IMR-90 (cell line): Measurements from ENCODE around the gene CTTN. TPM values are rescaled to one million over a fixed set of nuclear protein-coding genes. Genes with fewer than 3 reads are reported as not detected.

ENCODE experiments used
- ATAC-seq: fragments of 200-7000 bp; cut with Tn5 transposase; 2 replicates; pipeline ENCODE4 v1.9.1; 2020; ENCODE audit warnings: low read depth, mild to moderate bottlenecking, moderate library complexity
- BruUV-seq: library from RNA; stranded (reverse); fragments of 400-500 nt; replicated peaks from 2 replicates; lab custom pipeline; 2021; lab: Mats Ljungman, UMichigan
- CTCF ChIA-PET: fragments of 300-600 bp; formaldehyde crosslinking; extraction: SDS; loops from one replicate; lab custom pipeline; 2021; ENCODE audit warnings: antibody characterized with exemption; lab: Yijun Ruan, JAX
- POLR2A ChIA-PET: fragments of 300-600 bp; sonication (Branson Sonifier 250); formaldehyde crosslinking; loops from one replicate; lab custom pipeline; 2022; ENCODE audit warnings: antibody characterized with exemption; ENCODE audit not compliant: unreplicated experiment; lab: Charles Lee
- DNase-seq: peaks from one replicate; pipeline ENCODE4 v3.0.0; 2013
- H2AFZ ChIP-seq: replicated peaks from 2 replicates; pipeline ENCODE3; 2013; ENCODE audit warnings: low read length, mild to moderate bottlenecking; ENCODE audit not compliant: poor library complexity
- H2AK5ac ChIP-seq: 2 replicates; pipeline ENCODE4 v1.6.1; 2013; ENCODE audit warnings: low read depth, low read length, inconsistent platforms
- H2AK9ac ChIP-seq: replicated peaks from 2 replicates; pipeline ENCODE3; 2013; ENCODE audit warnings: mild to moderate bottlenecking, low read depth, low read length, moderate library complexity; ENCODE audit not compliant: poor library complexity
- H2BK120ac ChIP-seq: 2 replicates; pipeline ENCODE4 v1.6.1; 2013; ENCODE audit warnings: low read depth, low read length, inconsistent platforms
- H2BK15ac ChIP-seq: 3 replicates; pipeline ENCODE4 v1.6.1; 2013; ENCODE audit warnings: low read depth, low read length, inconsistent platforms
- H2BK20ac ChIP-seq: 2 replicates; pipeline ENCODE4 v1.6.1; 2013; ENCODE audit warnings: low read depth, mild to moderate bottlenecking, inconsistent platforms, low read length, moderate library complexity
- H2BK5ac ChIP-seq: 2 replicates; pipeline ENCODE4 v1.6.1; 2013; ENCODE audit warnings: mild to moderate bottlenecking, low read depth, low read length, inconsistent platforms; ENCODE audit not compliant: poor library complexity, severe bottlenecking
- H3K14ac ChIP-seq: replicated peaks from 2 replicates; pipeline ENCODE4 v1.6.1; 2013; ENCODE audit warnings: low read depth, low read length, inconsistent platforms
- H3K18ac ChIP-seq: 2 replicates; pipeline ENCODE4 v1.6.1; 2013; ENCODE audit warnings: low read depth, low read length, control low read depth
- H3K23ac ChIP-seq: 2 replicates; pipeline ENCODE4 v1.6.1; 2013; ENCODE audit warnings: low read depth, low read length, inconsistent platforms
- H3K27ac ChIP-seq: 2 replicates; pipeline ENCODE4 v1.5.1; 2013; ENCODE audit warnings: mild to moderate bottlenecking, control low read depth, low read length; ENCODE audit not compliant: insufficient read depth
- H3K27me3 ChIP-seq: 2 replicates; pipeline ENCODE4 v1.6.1; 2013; ENCODE audit warnings: low read length; ENCODE audit not compliant: control insufficient read depth, insufficient read depth
- H3K36me3 ChIP-seq: 2 replicates; pipeline ENCODE4 v1.6.1; 2013; ENCODE audit warnings: low read length, mixed read lengths; ENCODE audit not compliant: control insufficient read depth, insufficient read depth
- H3K4ac ChIP-seq: 2 replicates; pipeline ENCODE4 v1.6.1; 2013; ENCODE audit warnings: low read depth, low read length, inconsistent platforms
- H3K4me1 ChIP-seq: 2 replicates; pipeline ENCODE4 v1.6.1; 2013; ENCODE audit warnings: low read length, mixed read lengths; ENCODE audit not compliant: control insufficient read depth, insufficient read depth
- H3K4me2 ChIP-seq: 2 replicates; pipeline ENCODE4 v1.6.1; 2013; ENCODE audit warnings: low read depth, mild to moderate bottlenecking, control low read depth, low read length, moderate library complexity
- H3K4me3 ChIP-seq: 2 replicates; pipeline ENCODE4 v1.5.1; 2013; ENCODE audit warnings: low read depth, mild to moderate bottlenecking, control low read depth, low read length, moderate library complexity; ENCODE audit not compliant: insufficient read depth
- H3K56ac ChIP-seq: 2 replicates; pipeline ENCODE4 v1.6.1; 2013; ENCODE audit warnings: low read length, inconsistent platforms; ENCODE audit not compliant: insufficient read depth; ENCODE audit errors: extremely low read depth
- H3K79me1 ChIP-seq, 2 experiments: 2 replicates each; pipeline ENCODE4 v1.6.1; 2013; ENCODE audit warnings: low read length in 2 of 2, inconsistent platforms in 1 of 2, low read depth in 1 of 2
- H3K9ac ChIP-seq: 2 replicates; pipeline ENCODE4 v1.6.1; 2013; ENCODE audit warnings: low read depth, low read length, control low read depth
- H3K9me1 ChIP-seq: 2 replicates; pipeline ENCODE4 v1.6.1; 2013; ENCODE audit warnings: low read length, inconsistent platforms; ENCODE audit not compliant: insufficient read depth
- H3K9me3 ChIP-seq: 2 replicates; pipeline ENCODE4 v1.6.1; 2013; ENCODE audit warnings: low read length; ENCODE audit not compliant: control insufficient read depth, insufficient read depth
- H4K20me1 ChIP-seq: 2 replicates; pipeline ENCODE4 v1.6.1; 2013; ENCODE audit warnings: low read length, inconsistent platforms; ENCODE audit not compliant: insufficient read depth
- H4K5ac ChIP-seq: 2 replicates; pipeline ENCODE4 v1.6.1; 2013; ENCODE audit warnings: mild to moderate bottlenecking, low read depth, low read length, control low read depth
- H4K8ac ChIP-seq, 2 experiments: 2 replicates each; pipeline ENCODE4 v1.6.1; 2013; ENCODE audit warnings: low read depth in 2 of 2, low read length in 2 of 2, control low read depth in 1 of 2, inconsistent platforms in 1 of 2
- H4K91ac ChIP-seq: 2 replicates; pipeline ENCODE4 v1.6.1; 2013; ENCODE audit warnings: low read depth, low read length, inconsistent platforms; ENCODE audit not compliant: insufficient read depth
- BHLHE40 ChIP-seq: fragments of 150-350 bp; IDR thresholded peaks from 2 replicates; pipeline ENCODE4 v1.6.1; 2016; ENCODE audit warnings: mild to moderate bottlenecking, low read depth, low read length
- CEBPB ChIP-seq: IDR thresholded peaks from 2 replicates; pipeline ENCODE4 v1.6.1; 2012; ENCODE audit warnings: low read depth, low read length, improper control_type of control experiment
- CHD1 ChIP-seq: IDR thresholded peaks from 2 replicates; pipeline ENCODE4 v1.6.1; 2012; ENCODE audit warnings: low read depth, low read length, improper control_type of control experiment
- FOS ChIP-seq: fragments of 150-350 bp; IDR thresholded peaks from 2 replicates; pipeline ENCODE4 v1.6.1; 2016; ENCODE audit warnings: low read depth, low read length
- MAFK ChIP-seq: IDR thresholded peaks from 2 replicates; pipeline ENCODE4 v1.6.1; 2012; ENCODE audit warnings: low read depth, low read length, improper control_type of control experiment
- MAZ ChIP-seq: IDR thresholded peaks from 2 replicates; pipeline ENCODE4 v1.6.1; 2012; ENCODE audit warnings: low read depth, mild to moderate bottlenecking, low read length, improper control_type of control experiment, moderate library complexity, borderline replicate concordance
- MXI1 ChIP-seq: IDR thresholded peaks from 2 replicates; pipeline ENCODE4 v1.6.1; 2012; ENCODE audit warnings: low read depth, mild to moderate bottlenecking, low read length, moderate library complexity, borderline replicate concordance
- NFE2L2 ChIP-seq: fragments of 150-350 bp; IDR thresholded peaks from 2 replicates; pipeline ENCODE4 v1.6.1; 2016; ENCODE audit warnings: low read depth, mild to moderate bottlenecking, low read length
- POLR2A ChIP-seq: IDR thresholded peaks from 2 replicates; pipeline ENCODE4 v1.6.1; 2012; ENCODE audit warnings: mild to moderate bottlenecking, low read depth, low read length
- RAD21 ChIP-seq: IDR thresholded peaks from 2 replicates; pipeline ENCODE4 v1.6.1; 2012; ENCODE audit warnings: low read length, improper control_type of control experiment
- RCOR1 ChIP-seq: IDR thresholded peaks from 2 replicates; pipeline ENCODE4 v1.6.1; 2012; ENCODE audit warnings: mild to moderate bottlenecking, low read length, improper control_type of control experiment; ENCODE audit not compliant: insufficient replicate concordance
- RFX5 ChIP-seq: IDR thresholded peaks from 2 replicates; pipeline ENCODE4 v1.8.0; 2012; ENCODE audit warnings: low read depth, mild to moderate bottlenecking, low read length, moderate library complexity
- SMC3 ChIP-seq: fragments of 150-350 bp; IDR thresholded peaks from 2 replicates; pipeline ENCODE4 v1.6.1; 2016; ENCODE audit warnings: low read depth, mild to moderate bottlenecking, antibody characterized with exemption, low read length, moderate library complexity
- WGBS, 2 experiments: methylation state at CpG; one replicate each; pipeline versions ENCODE4 v1.1.5 to v1.1.7; 2013; ENCODE audit warnings: missing lambda C conversion rate in 2 of 2; ENCODE audit not compliant: insufficient read length in 1 of 2; ENCODE audit errors: extremely low coverage in 2 of 2; 5-methylcytosine and 5-hydroxymethylcytosine counted together
- dilution Hi-C: fragments of 300-500 bp; cut with HindIII; formaldehyde crosslinking; loops from one replicate; pipeline ENCODE4 v1.14.3; 2018; ENCODE audit warnings: low sequenced_read_pairs; ENCODE audit not compliant: unreplicated experiment
- in situ Hi-C: fragments of 300-500 bp; cut with MboI; formaldehyde crosslinking; loops from 3 replicates; pipeline ENCODE4 v1.14.3; 2019; ENCODE audit warnings: low sequenced_read_pairs, inconsistent platforms, mixed read lengths
- intact Hi-C: fragments of 100-400 bp; cut with micrococcal nuclease; formaldehyde crosslinking; loops from 2 replicates; pipeline ENCODE4 v1.10.0; 2022
- polyA plus RNA-seq, 3 experiments: library from polyadenylated mRNA; depleted of rRNA; stranded (reverse); fragments of >200 nt; gene quantifications; 2 replicates each; pipeline ENCODE4 v1.2.3, GENCODE V29; 2012; ENCODE audit warnings: low replicate concordance in 1 of 3
- total RNA-seq: library from RNA; depleted of rRNA; stranded (reverse); fragments of >200 nt; gene quantifications from 2 replicates; pipeline ENCODE4 v1.2.3, GENCODE V29; 2012
- TF ChIP-seq, protein P1 (sequence below): fragments of 150-350 bp; IDR thresholded peaks from 2 replicates; pipeline ENCODE4 v1.6.1; 2016; ENCODE audit warnings: low read depth, mild to moderate bottlenecking, low read length, moderate library complexity, borderline replicate concordance
- TF ChIP-seq, protein P2 (sequence below): fragments of 150-350 bp; IDR thresholded peaks from 2 replicates; pipeline ENCODE4 v1.6.1; 2017; ENCODE audit warnings: mild to moderate bottlenecking, antibody characterized with exemption, low read length, low read depth
- TF ChIP-seq, protein P3 (sequence below): conservative IDR thresholded peaks from 2 replicates; pipeline ENCODE4 v1.5.1; 2012; ENCODE audit warnings: mild to moderate bottlenecking, low read depth, low read length, improper control_type of control experiment

Gene CTTN
- total and polyA plus RNA-seq, 2 of the 4 experiments (the other 2 are of a cell fraction), result 287 to 296 TPM

DNA sequence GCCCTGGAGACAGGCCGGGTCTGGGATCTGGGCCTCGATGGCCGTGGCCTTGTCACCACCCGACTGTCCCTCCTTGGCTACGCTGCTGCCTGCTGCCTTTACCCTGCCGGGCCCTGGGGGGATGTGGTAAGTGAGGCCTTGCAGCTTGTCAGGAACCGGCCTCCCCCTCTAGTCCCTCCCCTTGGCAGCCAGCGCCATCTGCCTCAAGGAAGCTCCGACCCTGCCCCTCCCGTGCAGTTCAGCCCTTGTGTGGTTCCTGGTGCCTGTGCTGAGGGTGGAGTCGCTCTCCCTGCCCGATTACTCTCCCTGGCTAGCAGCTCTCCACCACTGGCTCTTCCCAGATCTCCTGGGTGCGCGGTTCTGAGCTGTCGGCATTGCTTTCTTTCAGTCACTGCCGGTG is 33.7 kb downstream of the CTTN start:
- H3K4me1 ChIP-seq, result no peaks in the 10 kb centered on the region
- TF ChIP-seq BHLHE40 (no peak), FOS (no peak), RAD21 (no peak), MXI1 (no peak), CHD1 (no peak), MAZ (no peak), CEBPB (no peak), NFE2L2 (no peak), POLR2A (no peak), RCOR1 (no peak), MAFK (no peak), RFX5 (no peak), SMC3 (no peak)
- TF ChIP-seq, protein P1, sequence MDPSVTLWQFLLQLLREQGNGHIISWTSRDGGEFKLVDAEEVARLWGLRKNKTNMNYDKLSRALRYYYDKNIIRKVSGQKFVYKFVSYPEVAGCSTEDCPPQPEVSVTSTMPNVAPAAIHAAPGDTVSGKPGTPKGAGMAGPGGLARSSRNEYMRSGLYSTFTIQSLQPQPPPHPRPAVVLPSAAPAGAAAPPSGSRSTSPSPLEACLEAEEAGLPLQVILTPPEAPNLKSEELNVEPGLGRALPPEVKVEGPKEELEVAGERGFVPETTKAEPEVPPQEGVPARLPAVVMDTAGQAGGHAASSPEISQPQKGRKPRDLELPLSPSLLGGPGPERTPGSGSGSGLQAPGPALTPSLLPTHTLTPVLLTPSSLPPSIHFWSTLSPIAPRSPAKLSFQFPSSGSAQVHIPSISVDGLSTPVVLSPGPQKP, result no peak
- TF ChIP-seq, protein P2, sequence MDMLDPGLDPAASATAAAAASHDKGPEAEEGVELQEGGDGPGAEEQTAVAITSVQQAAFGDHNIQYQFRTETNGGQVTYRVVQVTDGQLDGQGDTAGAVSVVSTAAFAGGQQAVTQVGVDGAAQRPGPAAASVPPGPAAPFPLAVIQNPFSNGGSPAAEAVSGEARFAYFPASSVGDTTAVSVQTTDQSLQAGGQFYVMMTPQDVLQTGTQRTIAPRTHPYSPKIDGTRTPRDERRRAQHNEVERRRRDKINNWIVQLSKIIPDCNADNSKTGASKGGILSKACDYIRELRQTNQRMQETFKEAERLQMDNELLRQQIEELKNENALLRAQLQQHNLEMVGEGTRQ, result no peak
- TF ChIP-seq, protein P3, sequence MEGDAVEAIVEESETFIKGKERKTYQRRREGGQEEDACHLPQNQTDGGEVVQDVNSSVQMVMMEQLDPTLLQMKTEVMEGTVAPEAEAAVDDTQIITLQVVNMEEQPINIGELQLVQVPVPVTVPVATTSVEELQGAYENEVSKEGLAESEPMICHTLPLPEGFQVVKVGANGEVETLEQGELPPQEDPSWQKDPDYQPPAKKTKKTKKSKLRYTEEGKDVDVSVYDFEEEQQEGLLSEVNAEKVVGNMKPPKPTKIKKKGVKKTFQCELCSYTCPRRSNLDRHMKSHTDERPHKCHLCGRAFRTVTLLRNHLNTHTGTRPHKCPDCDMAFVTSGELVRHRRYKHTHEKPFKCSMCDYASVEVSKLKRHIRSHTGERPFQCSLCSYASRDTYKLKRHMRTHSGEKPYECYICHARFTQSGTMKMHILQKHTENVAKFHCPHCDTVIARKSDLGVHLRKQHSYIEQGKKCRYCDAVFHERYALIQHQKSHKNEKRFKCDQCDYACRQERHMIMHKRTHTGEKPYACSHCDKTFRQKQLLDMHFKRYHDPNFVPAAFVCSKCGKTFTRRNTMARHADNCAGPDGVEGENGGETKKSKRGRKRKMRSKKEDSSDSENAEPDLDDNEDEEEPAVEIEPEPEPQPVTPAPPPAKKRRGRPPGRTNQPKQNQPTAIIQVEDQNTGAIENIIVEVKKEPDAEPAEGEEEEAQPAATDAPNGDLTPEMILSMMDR, result no peak
- POLR2A ChIA-PET, result no interaction called here
- no peak overlapping the region for H3K4ac ChIP-seq
- no peaks in the 10 kb centered on the region for H3K27me3 ChIP-seq
- no peak overlapping the region for H3K4me2 ChIP-seq
- H3K4me3 ChIP-seq, result no peak overlapping the region
- no peak overlapping the region for H3K18ac ChIP-seq
- no peak overlapping the region for H2BK5ac ChIP-seq
- H3K23ac ChIP-seq, result no peak overlapping the region
- peaks cover 71% of the 10 kb centered on the region for H4K20me1 ChIP-seq
- no peaks in the 10 kb centered on the region for H3K9me1 ChIP-seq
- H2AK5ac ChIP-seq, result no peak overlapping the region
- no peak overlapping the region for H3K56ac ChIP-seq
- no peak overlapping the region for H3K27ac ChIP-seq
- intact Hi-C loops, result no loop called here
- H2BK15ac ChIP-seq, result no peak overlapping the region
- no TSS peak for BruUV-seq
- no peak overlapping the region for H2BK20ac ChIP-seq
- no peak overlapping the region for H4K91ac ChIP-seq
- dilution Hi-C loops, result no loop called here
- no peak overlapping the region for H3K9ac ChIP-seq
- CTCF ChIA-PET, result no interaction called here
- no peak overlapping the region for H4K8ac ChIP-seq
- H3K14ac ChIP-seq, result no peak overlapping the region
- WGBS, 2 experiments, result no CpG with 5 or more reads among the region's 16 CpGs
- DNase-seq (no peak), ATAC-seq (no peak)
- H2BK120ac ChIP-seq, result no peak overlapping the region
- in situ Hi-C loops, result no loop called here
- H2AFZ ChIP-seq, result no peak overlapping the region
- peaks cover 89% of the 10 kb centered on the region for H3K36me3 ChIP-seq
- no peak overlapping the region for H2AK9ac ChIP-seq
- no peaks in the 10 kb centered on the region for H3K9me3 ChIP-seq
- H3K79me1 ChIP-seq, result peaks cover 21 to 62% of the 10 kb centered on the region in 2 experiments
- H4K5ac ChIP-seq, result no peak overlapping the region
